ENCODE data around the gene ZFP36L2. TPM values are rescaled to one million over a fixed set of nuclear protein-coding genes. Genes with fewer than 3 reads are reported as not detected.

The ZFP36L2 gene
- total and polyA plus RNA-seq, 9 donors: 115 to 369 (median 232) TPM

GRCh38 chr2:43186321-43186678, 40.1 kb downstream of the ZFP36L2 start:
- Histone ChIP-seq H3K27ac (peak overlapping the region in 1 of 2 donors; percentile 66), H3K36me3 (no peaks in the 10 kb centered on the region), H3K4me1 (ENCODE audit: insufficient read depth) (no peaks in the 10 kb centered on the region), H3K27me3 (no peaks in the 10 kb centered on the region), H3K9me3 (no peaks in the 10 kb centered on the region), H3K4me3 (no peak overlapping the region)
- WGBS, 3 donors: 90 to 98% (median 97%) methylated on average over 6 of the region's 6 CpGs
- intact Hi-C loops (cut with DNase I): no loop called here
- TF ChIP-seq CTCF (IDR thresholded peaks at IDR 0.05): no peak
- no peak for DNase-seq

- no peaks in the 10 kb centered on the region for H3K9me3 ChIP-seq
- no peak overlapping the region for H3K4me3 ChIP-seq
- no peaks in the 10 kb centered on the region for H3K4me1 ChIP-seq (ENCODE audit: insufficient read depth)
- no peak for TF ChIP-seq POLR2A (IDR thresholded peaks at IDR 0.05)
- no peak for TF ChIP-seq EP300 (IDR thresholded peaks at IDR 0.05)
- TF ChIP-seq CTCF (IDR thresholded peaks at IDR 0.05): no peak
- no peaks in the 10 kb centered on the region for H3K27me3 ChIP-seq
- no peak overlapping the region for H3K27ac ChIP-seq
- no peaks in the 10 kb centered on the region for H3K36me3 ChIP-seq
- intact Hi-C loops (cut with DNase I): no loop called here
- 85 to 95% (median 89%) methylated on average over 4 of the region's 4 CpGs for WGBS, 3 donors
- no peak for DNase-seq
Measured at GRCh38 chr2:43185146-43185545, 41.3 kb downstream of the ZFP36L2 start.

GRCh38 chr2:43184339-43184895, 42.0 kb downstream of the ZFP36L2 start:
- H3K9me3 ChIP-seq: no peaks in the 10 kb centered on the region
- H3K4me3 ChIP-seq: no peak overlapping the region
- no peaks in the 10 kb centered on the region for H3K27me3 ChIP-seq
- intact Hi-C loops (cut with DNase I): no loop called here
- 87 to 92% (median 91%) methylated on average over 12 of the region's 12 CpGs for WGBS, 3 donors
- H3K27ac ChIP-seq: no peak overlapping the region
- no peaks in the 10 kb centered on the region for H3K36me3 ChIP-seq
- H3K4me1 ChIP-seq (ENCODE audit: insufficient read depth): no peaks in the 10 kb centered on the region
- DNase-seq: no peak
- TF ChIP-seq EP300 (IDR thresholded peaks at IDR 0.05) (no peak), CTCF (IDR thresholded peaks at IDR 0.05) (no peak), POLR2A (IDR thresholded peaks at IDR 0.05) (no peak)

GRCh38 chr2:43183743-43184142, 42.7 kb downstream of the ZFP36L2 start:
- no peak for DNase-seq
- H3K4me1 ChIP-seq (ENCODE audit: insufficient read depth): no peaks in the 10 kb centered on the region
- WGBS, 3 donors: 70 to 81% (median 71%) methylated on average over 5 of the region's 5 CpGs
- TF ChIP-seq POLR2A (IDR thresholded peaks at IDR 0.05): no peak
- TF ChIP-seq EP300 (IDR thresholded peaks at IDR 0.05): no peak
- no peak for TF ChIP-seq CTCF (IDR thresholded peaks at IDR 0.05)
- intact Hi-C loops (cut with DNase I): no loop called here
- H3K27ac ChIP-seq: no peak overlapping the region
- H3K4me3 ChIP-seq: no peak overlapping the region
- H3K36me3 ChIP-seq: no peaks in the 10 kb centered on the region
- H3K9me3 ChIP-seq: no peaks in the 10 kb centered on the region
- no peaks in the 10 kb centered on the region for H3K27me3 ChIP-seq
